Loucy (cell line): ENCODE results near the gene OLA1.

Experiments used
- EZH2phosphoT487 ChIP-seq: fragments of 200-600 bp; IDR thresholded peaks from 2 replicates; pipeline ENCODE4 v1.6.1; 2018; ENCODE audit warnings: antibody characterized with exemption, mild to moderate bottlenecking, moderate library complexity, borderline replicate concordance
- TF ChIP-seq, protein P1 (sequence below): fragments of 200-600 bp; sonication (generic); conservative IDR thresholded peaks from 2 replicates; pipeline ENCODE4 v1.5.1; 2014; ENCODE audit warnings: mild to moderate bottlenecking, antibody characterized with exemption, low read length

DNA sequence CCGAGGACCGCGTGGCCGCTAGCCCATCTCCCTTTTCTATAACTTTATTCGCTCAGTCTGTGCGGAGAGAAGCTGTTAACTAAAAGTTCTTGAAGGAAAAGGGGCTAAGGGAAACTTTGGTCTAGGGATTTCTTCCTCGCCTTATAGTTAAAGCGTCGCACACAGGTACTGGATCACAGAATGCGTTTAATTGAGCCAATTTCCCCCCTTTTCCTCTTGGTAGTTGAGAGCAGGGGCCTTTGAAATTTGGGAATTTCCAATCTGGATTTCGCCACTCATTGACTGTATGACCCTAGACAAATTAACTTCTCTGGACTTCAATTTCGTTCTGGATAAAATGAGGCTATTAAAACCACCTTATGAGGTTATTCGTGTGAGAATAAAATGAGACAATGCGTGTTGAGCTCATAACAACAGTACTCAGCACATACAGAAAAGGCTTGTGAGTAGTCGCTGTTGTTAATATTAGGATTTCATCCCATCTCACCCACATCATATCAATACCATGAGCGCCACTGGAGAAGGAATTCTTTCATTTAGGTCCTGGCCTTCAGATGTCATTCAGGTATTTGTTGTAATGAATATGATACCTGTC lies 763 bp upstream of the OLA1 start:
- TF ChIP-seq EZH2phosphoT487: no peak
- TF ChIP-seq, protein P1, sequence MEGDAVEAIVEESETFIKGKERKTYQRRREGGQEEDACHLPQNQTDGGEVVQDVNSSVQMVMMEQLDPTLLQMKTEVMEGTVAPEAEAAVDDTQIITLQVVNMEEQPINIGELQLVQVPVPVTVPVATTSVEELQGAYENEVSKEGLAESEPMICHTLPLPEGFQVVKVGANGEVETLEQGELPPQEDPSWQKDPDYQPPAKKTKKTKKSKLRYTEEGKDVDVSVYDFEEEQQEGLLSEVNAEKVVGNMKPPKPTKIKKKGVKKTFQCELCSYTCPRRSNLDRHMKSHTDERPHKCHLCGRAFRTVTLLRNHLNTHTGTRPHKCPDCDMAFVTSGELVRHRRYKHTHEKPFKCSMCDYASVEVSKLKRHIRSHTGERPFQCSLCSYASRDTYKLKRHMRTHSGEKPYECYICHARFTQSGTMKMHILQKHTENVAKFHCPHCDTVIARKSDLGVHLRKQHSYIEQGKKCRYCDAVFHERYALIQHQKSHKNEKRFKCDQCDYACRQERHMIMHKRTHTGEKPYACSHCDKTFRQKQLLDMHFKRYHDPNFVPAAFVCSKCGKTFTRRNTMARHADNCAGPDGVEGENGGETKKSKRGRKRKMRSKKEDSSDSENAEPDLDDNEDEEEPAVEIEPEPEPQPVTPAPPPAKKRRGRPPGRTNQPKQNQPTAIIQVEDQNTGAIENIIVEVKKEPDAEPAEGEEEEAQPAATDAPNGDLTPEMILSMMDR: no peak
